HK-2 (cell line): Measurements from ENCODE around the gene DUSP1.
A peak's percentile ranks its signal among the peaks of the same experiment; 100 is the strongest.

Experiments
- DNase-seq: peaks from one replicate; pipeline ENCODE4 v3.0.0-alpha.2; 2018; ENCODE audit not compliant: unreplicated experiment

DUSP1 gene

DNA sequence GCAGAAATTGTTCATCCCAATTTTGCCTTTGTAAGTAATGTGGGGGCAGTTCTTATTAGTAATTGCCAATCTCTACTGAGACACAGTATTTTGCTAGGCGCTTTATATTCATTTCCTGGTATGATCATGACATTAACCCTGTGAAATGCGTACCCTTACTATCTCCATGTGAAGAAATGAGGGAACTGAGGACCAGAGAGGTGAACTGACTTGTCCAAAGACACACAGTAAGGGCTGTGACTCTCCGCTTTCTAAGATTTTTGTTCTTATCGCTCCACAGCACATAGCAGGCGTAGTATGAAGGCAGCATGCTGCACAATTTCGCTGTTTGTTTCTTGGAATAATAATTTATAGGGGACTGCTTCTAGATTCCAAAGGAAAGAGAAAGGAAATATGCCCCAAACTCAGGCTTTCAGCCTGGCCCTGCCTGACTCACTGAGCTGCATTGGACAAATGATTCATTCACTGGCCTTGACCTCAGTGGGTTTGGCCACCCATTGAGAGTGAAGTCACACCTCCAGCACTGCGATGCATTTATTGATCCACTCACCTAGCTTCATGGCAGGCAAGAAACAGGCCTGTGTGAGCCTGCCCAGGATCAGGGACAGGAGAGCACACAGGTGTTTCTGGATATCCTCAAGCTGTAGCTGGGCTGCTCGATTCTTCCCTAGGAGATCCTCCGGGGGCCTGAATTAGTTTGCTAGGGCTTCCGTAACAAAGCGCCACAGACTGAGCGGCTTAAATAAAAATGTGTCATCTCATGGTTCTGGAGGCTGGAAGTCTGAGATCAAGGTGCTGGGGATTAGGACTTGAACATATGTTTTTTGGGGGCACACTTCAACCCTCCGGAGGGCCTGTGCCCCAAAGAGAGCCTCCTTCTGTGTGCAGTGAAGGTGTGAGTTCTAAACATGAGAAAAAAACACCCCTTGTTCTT lies 7.2 kb upstream of the DUSP1 start:
- DNase-seq = peak; percentile 50

DNA sequence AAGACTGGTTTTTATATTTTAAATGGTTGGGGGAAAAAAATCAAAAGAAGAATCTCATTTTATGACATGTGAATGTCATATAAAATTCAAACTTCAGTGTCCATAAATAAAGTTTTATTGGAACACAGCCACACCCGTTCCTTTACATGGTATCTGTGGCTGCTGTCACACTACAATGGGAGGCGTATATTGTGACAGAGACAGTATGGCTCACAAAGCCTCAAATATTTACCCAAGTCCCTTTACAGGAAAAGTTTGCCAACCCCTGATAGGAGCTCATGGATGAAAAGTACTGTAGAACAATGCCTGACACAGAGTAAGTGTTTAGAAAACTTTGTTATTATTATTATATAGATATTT lies 5.2 kb upstream of the DUSP1 start:
- no peak for DNase-seq

DNA sequence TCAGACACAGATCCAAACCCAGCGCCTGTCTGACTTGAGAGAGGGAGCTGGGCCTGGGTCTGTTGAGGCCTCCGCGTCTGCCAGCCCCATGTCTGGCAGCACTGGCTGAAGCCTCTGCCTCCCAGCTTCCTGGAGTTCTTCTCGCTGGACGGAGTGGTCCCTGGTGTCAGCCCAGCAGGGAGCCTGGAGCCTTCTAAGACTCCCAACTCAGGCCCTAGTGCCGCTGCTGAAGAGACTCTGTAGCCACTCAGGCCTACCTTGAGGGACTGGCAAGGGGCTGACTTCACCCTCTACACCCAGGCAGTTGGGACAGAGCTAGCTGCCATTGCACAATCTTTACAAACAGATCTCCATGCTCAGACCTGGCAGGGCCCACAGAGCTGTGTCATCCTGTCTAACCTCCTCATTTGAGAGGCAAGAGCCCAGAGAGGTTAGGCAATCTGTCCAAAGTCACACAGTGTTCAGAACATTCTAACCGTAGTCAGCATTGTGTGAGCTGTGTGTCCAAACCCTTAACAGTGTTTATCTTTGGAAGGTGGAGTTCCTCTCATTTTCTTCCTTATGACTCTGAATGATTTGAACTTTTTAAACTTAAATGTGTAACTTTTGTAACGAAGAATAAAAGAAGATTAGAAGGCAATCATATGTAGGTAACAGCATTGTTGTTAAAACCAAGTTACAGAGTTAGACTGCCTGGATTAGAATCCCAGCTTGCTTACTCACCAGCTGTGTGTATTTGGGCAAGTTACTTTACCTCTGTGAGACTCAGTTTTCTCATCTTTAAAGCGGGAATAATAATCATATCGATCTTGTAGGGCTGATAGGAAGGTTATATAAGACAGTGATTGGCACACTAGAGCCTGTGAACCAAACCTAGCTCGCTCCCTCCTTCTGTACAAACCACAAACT lies 4.6 kb upstream of the DUSP1 start:
- no peak for DNase-seq

DNA sequence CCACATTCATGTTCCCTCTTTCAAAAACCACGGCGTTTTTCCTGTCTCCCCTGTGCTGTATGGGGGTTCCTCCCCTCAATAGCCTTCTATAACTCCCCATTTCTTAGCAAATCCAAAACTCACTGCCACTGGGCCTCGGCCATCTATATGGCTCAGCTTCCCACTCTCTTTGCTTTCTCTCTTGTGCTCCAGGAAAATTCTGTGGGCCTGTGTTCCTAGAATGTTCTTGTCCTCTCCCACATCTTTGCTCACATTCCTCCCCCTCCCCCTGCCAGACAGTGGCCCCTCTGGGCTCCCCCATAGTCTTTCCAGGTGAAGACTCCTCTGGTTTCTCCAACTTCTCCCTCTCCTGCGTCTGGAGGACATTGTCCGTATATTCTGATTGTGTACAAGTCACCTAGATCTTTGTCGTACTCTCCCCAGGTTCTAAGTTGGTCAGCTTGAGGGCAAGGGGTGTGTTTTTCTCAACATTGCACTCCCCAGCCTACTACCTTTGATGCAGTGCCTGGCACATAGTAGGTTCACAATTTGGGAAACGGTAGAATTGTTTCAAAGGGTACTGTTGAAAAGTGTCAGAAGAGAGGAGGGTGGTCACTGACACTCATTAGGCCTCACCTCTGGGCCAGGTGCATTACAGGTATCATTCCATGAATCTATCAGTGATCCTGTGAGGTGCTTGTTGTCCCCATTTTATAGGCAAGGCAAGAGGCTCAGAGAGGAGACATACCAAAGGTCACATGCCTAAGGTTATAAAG lies 3.7 kb upstream of the DUSP1 start:
- DNase-seq = no peak

DNA sequence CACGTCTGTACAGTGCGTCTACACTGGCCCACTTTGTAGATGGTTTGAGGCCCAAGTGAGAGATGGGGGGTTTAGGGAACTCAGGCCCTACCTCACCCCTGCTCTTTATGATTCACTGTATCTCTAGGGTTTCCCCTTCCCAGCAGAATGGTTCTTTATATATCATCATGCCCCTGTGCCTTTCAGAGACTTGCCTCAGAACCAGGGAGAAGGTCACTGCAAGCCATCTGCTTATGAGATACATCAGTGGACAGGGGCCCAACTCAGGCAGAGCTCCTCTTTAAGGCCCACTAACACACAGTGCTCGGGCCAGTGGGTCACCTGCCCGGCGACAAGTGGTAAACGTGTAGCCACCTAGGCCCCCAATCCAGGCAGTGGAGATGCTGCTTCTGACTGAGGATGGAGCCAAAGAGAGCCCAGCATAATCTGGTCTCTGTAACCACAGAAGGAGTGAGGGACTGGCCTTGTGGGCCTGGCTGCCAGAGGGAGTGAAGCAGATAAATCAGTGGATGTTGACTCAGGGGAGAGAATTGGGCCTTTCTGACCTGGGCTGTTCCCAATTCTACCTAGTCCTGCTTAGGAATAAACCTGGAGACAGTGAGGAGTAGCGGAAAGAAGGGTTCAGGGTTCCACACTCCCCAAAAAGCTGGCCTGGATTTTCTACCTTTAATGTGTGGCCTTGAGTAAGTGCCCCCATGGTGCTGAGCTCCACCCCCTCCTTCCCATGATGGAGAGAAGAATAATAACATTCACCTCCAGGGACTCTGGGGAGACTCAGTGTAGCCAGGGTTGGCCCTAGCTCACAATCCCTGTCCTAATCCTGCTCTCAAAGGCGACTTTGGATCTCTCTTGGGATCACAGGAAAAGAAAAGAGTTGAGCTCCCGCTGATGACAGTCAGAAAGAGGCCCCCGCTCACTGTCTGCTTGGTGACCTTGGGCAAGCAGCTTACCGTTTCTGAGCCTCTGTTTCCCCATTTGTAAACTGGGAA lies 2.8 kb upstream of the DUSP1 start:
- DNase-seq = no peak

DNA sequence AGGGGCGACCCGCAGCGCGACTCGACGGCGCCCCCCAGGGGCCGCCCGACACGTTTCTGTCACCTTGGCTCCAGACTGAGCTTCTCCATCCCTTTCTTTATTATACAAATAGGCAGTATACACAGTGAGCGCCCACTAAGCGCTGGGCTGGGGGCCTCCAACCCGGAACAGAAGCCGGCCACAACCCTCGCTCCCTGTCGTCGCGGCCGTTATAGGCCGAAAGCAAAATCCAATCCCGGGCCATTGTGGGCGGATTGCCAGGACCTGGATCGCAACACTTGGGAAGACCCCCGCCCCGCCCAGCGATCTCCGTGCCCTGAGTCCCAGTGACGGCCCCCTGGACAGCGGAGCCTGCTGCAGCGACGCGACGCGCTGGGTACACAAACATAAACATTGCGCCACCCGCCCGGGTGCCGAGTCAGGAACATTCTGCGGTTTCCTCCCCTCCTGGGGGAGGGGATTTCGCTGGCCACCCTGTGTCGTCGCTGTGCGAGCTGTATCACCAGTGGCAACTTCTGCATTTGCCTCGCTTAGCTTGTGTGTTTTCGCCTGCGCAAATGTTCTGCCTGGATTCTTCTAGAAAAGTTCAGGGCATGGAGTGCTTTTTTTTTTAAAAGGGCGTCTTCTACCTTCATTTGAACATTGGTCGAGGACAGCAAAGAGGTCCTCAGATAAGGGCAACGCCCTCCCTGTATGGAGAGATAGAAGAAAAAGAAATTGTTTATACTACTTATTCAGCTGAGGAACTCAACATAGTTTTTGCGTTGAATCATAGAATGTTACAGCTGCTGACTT lies 1.3 kb upstream of the DUSP1 start:
- DNase-seq = peak; percentile 71

DNA sequence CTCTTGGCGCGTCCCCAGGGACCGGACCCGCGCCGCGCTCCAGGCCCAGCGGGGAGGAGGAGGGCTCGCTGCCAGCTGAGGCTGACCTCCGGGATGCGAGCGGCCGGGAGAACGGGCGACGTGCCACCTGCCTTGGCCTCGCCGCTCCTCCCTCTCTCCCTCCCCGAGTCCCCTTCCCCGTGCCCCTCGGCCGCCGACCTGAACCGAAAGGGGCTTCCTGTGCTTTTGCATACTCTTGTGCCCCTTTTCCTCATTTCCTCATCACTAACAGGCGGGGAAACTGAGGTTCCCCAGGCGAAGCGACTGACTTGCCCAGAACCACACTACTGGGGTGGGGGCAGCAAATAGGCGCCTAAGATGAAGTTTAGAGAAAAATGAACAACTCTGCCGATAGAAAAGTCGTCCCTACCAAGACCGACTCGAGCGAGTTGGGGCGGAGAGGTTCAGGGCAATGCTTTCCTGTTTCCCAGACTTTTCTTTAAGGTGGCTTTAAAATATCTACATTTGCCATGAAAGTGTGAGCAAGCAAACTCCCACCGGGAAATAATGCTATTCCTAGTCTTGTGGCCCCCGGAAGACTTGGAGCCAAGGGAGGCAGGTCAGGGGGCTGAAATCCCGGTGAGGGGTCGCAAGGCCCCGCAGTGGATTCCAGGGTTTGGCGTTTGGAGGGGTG lies 580 bp upstream of the DUSP1 start:
- no peak for DNase-seq

DNA sequence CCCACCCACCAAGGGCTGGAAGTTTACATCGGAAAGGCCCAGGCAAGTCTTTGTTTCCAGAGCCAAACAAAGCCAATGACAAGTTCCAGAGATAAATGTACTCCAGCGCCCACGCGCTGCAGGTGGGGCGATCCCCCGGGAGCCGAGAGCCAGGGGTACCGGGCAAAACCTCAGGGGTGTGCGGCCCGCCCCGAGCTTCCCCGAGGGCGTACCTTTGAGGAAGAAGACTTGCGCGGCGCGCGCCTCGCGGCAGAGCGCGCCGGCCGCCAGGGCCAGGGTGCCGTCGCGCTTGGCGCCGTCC lies 671 bp downstream of the DUSP1 start:
- DNase-seq = no peak

DNA sequence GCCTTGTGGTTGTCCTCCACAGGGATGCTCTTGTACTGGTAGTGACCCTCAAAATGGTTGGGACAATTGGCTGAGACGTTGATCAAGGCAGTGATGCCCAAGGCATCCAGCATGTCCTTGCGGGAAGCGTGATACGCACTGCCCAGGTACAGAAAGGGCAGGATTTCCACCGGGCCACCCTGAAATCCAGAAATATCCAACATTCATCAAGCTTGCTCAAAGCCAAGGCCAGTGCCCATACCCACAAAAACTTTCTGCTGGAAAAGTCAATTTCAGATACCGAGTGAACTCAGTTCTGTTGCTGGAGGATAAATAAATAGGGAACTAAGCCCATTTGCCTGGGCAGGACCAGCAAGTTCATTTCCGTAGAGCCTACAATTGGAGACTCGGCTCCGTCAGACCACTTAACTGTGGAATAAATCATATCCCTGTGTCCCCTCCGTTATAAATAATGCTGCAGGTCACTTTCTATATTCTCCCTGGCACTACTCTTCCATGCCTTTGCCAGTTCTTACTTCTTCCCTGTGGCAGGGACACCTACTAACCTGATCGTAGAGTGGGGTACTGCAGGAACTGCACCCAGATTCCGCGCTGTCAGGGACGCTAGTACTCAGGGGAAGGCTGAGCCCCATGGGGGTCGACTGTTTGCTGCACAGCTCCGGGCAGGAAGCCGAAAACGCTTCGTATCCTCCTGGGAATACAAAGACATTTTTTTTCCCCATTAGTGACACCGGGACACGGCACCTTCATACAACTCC lies 1.2 kb downstream of the DUSP1 start:
- DNase-seq = peak; percentile 34

DNA sequence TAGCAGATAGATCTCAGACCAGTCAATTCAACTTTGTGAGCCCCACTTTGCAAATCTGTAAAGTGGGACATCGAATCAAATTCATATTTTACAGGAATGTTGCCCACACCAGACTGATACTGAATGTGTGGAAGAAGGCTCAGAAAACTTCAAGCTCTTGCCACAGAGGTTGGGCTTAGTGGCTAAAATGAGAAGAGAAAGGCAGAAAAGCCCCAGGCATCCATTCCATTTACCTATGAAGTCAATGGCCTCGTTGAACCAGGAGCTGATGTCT lies 1.7 kb downstream of the DUSP1 start:
- DNase-seq = no peak

DNA sequence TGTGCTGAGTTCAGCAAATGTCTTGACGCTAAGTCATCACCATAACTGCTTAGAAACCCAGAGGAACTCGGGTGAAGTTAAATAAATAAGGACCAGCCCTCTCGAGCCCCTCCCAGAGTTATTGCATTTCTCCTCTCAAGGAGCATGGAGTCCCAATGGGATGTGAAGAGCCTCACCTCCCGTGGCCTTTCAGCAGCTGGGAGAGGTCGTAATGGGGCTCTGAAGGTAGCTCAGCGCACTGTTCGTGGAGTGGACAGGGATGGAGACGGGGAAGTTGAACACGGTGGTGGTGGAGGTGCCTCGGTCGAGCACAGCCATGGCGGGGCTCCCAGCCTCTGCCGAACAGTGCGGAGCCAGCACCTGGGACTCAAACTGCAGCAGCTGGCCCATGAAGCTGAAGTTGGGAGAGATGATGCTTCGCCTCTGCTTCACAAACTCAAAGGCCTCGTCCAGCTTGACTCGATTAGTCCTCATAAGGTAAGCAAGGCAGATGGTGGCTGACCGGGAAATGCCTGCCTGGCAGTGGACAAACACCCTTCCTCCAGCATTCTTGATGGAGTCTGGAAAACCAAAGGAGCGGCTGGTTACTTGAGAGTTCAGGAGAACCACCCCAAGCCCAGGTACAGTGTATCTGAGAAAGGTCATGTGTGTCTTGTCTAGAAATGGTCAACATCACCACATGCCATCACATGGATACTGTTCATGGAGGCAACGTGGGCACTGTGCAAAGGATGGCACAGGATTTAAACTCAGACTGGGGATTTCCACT lies 2.2 kb downstream of the DUSP1 start:
- peak; percentile 43 for DNase-seq

DNA sequence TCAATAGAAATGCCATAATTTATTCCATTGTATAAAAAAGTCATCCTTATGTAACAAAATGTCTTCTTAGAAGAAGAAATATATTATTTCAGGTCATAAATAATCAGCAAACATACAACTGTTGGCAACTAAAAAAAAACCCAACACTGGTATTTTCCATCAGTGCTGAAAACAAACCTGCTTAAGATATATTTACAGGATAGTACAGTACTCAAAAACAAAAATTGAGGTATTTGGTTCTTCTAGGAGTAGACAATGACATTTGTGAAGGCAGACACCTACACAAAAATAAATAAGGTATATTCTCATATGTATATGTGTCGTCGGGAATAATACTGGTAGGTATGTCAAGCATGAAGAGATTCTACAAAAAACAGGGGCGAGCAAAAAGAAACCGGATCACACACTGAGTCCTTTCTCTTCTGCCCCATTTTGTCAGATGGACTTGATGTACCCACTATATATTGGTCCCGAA lies 2.9 kb downstream of the DUSP1 start:
- no peak for DNase-seq

DNA sequence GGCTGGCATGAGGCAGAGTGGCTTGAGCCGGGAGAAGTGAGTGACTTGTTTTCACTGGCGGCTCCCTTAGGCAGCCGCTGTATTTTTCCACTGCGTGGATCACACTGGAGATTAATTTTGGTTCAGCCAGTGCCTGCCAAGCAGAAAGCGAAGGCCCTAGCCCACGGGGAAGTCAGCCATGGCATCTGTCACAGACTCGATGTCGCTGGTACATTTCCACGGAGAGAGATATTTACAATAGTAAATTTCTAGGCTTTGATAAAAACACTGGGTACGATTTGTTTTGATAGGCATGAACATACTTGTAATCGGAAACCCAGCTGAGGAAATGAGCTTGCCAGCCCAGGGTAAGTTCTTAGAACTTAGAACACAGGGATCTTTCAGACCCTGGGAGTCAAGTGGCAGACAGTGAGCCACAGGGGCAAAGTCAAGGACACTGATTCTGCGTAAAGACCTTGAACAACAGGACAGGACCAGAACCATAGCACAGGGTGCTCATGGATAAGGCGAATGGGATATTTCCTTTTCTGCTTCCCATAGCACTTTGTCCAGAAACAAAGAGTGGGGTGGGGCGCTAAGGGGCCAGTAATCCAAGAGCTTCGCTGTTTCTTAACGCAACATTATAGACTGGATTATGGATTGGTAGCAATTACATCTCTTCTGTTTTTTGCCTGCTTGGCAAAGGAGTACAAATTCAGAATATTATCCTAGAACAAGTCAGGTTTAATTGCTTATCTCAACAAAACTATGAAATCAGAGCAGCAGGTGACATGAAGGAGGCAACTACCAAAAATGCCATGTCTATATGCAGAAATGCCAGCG lies 4.5 kb downstream of the DUSP1 start:
- DNase-seq = peak; percentile 60

DNA sequence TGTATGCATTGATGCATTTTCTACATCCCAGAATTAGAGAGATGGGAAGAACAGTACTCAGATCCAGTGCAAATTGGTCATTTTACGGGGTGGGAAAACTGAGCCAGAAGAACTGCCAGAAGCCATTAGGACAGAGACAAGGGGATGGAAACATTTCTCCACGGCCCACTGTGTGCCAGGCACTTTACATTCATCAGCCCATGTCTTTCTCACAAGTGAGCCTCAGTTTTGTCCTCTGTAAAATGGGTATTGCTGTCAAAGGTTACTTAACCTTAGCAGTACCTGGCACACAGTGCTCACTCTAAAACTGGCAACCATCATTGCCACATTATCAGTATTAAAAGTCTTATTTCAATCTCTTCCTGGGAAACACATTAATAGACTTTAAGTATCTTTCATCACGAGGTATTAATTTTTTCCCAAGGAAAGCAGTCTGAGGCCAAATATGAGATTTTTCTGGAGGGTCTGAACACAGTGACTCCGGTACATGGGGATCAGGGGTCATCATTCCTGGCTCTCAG lies 5.2 kb downstream of the DUSP1 start:
- no peak for DNase-seq

DNA sequence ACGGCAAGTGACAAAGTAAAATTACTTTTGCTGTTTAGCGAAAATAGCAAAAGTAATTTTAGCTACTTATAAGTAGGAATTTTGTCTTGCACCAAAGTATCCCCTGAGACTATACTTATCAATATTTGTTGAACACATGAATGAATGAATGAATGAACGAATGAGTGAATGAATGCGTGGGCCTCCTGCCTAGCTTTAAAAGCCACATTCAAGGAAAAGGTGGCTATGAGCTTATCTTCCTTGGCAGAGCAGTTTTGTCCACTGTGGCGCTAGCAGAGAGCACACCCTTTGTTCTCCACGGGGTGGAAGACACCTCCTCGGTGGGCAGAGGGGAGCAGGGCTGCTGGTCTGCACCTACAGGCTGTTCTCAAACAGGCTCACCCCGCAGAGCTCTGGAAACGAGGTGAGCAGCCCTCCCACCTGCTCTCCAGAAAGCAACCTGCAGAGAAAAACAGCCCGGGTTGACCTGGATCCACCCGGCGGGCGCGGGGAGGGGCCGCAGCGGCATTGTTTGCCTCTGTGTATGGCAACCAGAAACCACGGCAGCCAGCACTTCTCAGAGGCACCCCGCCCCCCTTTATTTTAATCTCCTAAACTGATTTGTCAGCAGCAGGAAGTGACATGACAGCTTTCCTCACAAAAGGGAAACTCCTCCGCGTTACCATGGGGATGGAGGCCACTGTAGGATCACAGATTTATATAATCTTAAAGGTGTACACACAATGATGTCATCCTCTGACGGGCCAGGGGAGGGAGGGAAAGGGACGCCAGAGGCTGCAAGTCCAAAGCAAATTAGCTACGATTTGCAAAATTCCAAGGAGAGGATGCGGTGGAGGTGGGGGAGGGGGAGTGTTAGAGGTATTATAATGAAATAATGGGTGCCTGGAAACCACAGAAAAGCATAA lies 5.9 kb downstream of the DUSP1 start:
- DNase-seq = peak; percentile 89

DNA sequence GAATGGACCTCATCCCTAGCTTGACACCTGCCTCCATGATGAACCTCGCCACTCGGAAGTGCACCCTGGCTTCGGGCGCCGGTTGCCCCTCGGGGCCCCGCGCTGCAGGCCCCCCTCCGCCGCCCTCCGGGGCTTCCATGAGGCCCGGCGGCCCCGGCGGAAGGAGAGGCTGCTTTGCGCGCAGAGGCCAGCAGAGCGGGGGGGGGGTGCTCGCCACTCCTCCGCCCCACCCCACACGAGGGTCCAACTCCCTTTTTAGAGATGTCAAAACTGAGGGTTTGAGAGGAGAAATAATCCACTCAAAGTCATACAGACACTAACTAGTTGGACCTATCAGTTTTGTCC lies 7.9 kb downstream of the DUSP1 start:
- DNase-seq = no peak
